CD14-positive monocyte (primary cell): ENCODE data around the gene SCP2. TPM values are rescaled to one million over a fixed set of nuclear protein-coding genes. Genes with fewer than 3 reads are reported as not detected.

Experiments
- DNase-seq, 3 donors: peaks; one replicate each; pipeline ENCODE4 v3.0.0-alpha.2; 2011 to 2022
- H2AFZ ChIP-seq: 2 replicates; pipeline ENCODE4 v1.6.0; 2012; ENCODE audit warnings: mild to moderate bottlenecking, low read depth, low read length, inconsistent platforms; ENCODE audit not compliant: insufficient read depth, poor library complexity, severe bottlenecking
- H3K27ac ChIP-seq, 2 donors: 1 replicate in 1 of 2; 2 replicates in 1 of 2; pipeline ENCODE4 v1.5.1; 2012 to 2013; ENCODE audit warnings: low read length in 2 of 2, control low read depth in 1 of 2, inconsistent platforms in 1 of 2, low read depth in 1 of 2, mild to moderate bottlenecking in 1 of 2
- H3K27me3 ChIP-seq, 2 donors: one replicate each; pipeline versions ENCODE4 v1.6.0 to v1.6.1; 2011 to 2013; ENCODE audit warnings: low read length in 2 of 2; ENCODE audit not compliant: control insufficient read depth in 2 of 2, insufficient read depth in 2 of 2
- H3K36me3 ChIP-seq, 2 donors: replicated peaks in 1 of 2; 1 replicate in 1 of 2; 2 replicates in 1 of 2; pipeline versions ENCODE4 v1.5.1 to v1.6.1; 2012 to 2013; ENCODE audit warnings: low read length in 2 of 2, control low read depth in 1 of 2, inconsistent platforms in 1 of 2, mild to moderate bottlenecking in 1 of 2; ENCODE audit not compliant: insufficient read depth in 2 of 2, control insufficient read depth in 1 of 2
- H3K4me1 ChIP-seq, 2 donors: 1 replicate in 1 of 2; 2 replicates in 1 of 2; pipeline versions ENCODE4 v1.5.1 to v1.6.1; 2012 to 2013; ENCODE audit warnings: low read length in 2 of 2, control low read depth in 1 of 2, inconsistent platforms in 1 of 2, mild to moderate bottlenecking in 1 of 2, moderate library complexity in 1 of 2; ENCODE audit not compliant: insufficient read depth in 2 of 2, control insufficient read depth in 1 of 2
- H3K4me2 ChIP-seq: replicated peaks from 2 replicates; pipeline ENCODE3; 2012; ENCODE audit warnings: low read length, moderate library complexity, mild to moderate bottlenecking; ENCODE audit not compliant: poor library complexity, severe bottlenecking; ENCODE audit errors: extremely low read depth
- H3K4me3 ChIP-seq, 3 experiments: fragments of 200-600 bp in 1 of 3; sonication (generic) in 1 of 3; replicated peaks in 1 of 3; 1 replicate in 2 of 3; 2 replicates in 1 of 3; pipeline ENCODE4 v1.5.1; 2011 to 2013; ENCODE audit warnings: low read length in 3 of 3, mild to moderate bottlenecking in 3 of 3, control low read depth in 2 of 3, low read depth in 2 of 3, inconsistent platforms in 1 of 3, moderate library complexity in 1 of 3
- H3K79me2 ChIP-seq: 2 replicates; pipeline ENCODE4 v1.6.0; 2012; ENCODE audit warnings: mild to moderate bottlenecking, control low read depth, inconsistent platforms, low read length, moderate library complexity; ENCODE audit not compliant: insufficient read depth
- H3K9ac ChIP-seq: 2 replicates; pipeline ENCODE4 v1.6.0; 2017; ENCODE audit warnings: low read length, mild to moderate bottlenecking; ENCODE audit not compliant: insufficient read depth, poor library complexity, severe bottlenecking
- H3K9me3 ChIP-seq, 2 donors: replicated peaks in 1 of 2; 1 replicate in 1 of 2; 2 replicates in 1 of 2; pipeline versions ENCODE4 v1.5.1 to v1.6.1; 2012 to 2013; ENCODE audit warnings: low read length in 2 of 2, control low read depth in 1 of 2; ENCODE audit not compliant: control insufficient read depth in 1 of 2, insufficient read depth in 1 of 2
- H4K20me1 ChIP-seq: 2 replicates; pipeline ENCODE4 v1.6.0; 2012; ENCODE audit warnings: mild to moderate bottlenecking, low read length, control low read depth, moderate library complexity; ENCODE audit not compliant: insufficient read depth
- H3K27ac Mint-ChIP-seq, 7 donors: one replicate each; pipeline ENCODE4 v1.8.0; 2020; ENCODE audit warnings: mild to moderate bottlenecking in 7 of 7, mixed read lengths in 7 of 7, moderate library complexity in 6 of 7, inconsistent platforms in 2 of 7
- H3K27me3 Mint-ChIP-seq, 3 donors: one replicate each; pipeline ENCODE4 v1.8.0; 2021 to 2022; ENCODE audit warnings: low read depth in 3 of 3, mild to moderate bottlenecking in 3 of 3, mixed read lengths in 3 of 3, moderate library complexity in 3 of 3, inconsistent platforms in 1 of 3
- H3K36me3 Mint-ChIP-seq, 2 donors: one replicate each; pipeline ENCODE4 v1.8.0; 2020; ENCODE audit warnings: mixed read lengths in 2 of 2, inconsistent platforms in 1 of 2, mild to moderate bottlenecking in 1 of 2
- H3K4me1 Mint-ChIP-seq: one replicate; pipeline ENCODE4 v1.8.0; 2020; ENCODE audit warnings: mild to moderate bottlenecking, mixed read lengths
- H3K4me3 Mint-ChIP-seq, 2 donors: one replicate each; pipeline ENCODE4 v1.8.0; 2020; ENCODE audit warnings: mild to moderate bottlenecking in 2 of 2, mixed read lengths in 2 of 2, moderate library complexity in 1 of 2
- H3K9me3 Mint-ChIP-seq, 7 donors: one replicate each; pipeline ENCODE4 v1.8.0; 2020 to 2022; ENCODE audit warnings: mixed read lengths in 7 of 7, mild to moderate bottlenecking in 6 of 7, moderate library complexity in 6 of 7, inconsistent platforms in 2 of 7
- CTCF ChIP-seq: fragments of 200-600 bp; IDR thresholded peaks from one replicate; pipeline ENCODE4 v1.8.0; 2022; ENCODE audit warnings: antibody characterized with exemption, mild to moderate bottlenecking
- WGBS: methylation state at CpG from one replicate; pipeline ENCODE4 v1.1.5; 2013; ENCODE audit warnings: missing lambda C conversion rate; ENCODE audit not compliant: insufficient coverage; 5-methylcytosine and 5-hydroxymethylcytosine counted together
- intact Hi-C, 2 donors: fragments of 100-400 bp; cut with micrococcal nuclease; formaldehyde crosslinking; loops; one replicate each; pipeline versions ENCODE4 v1.15.0 to v1.15.1; 2023
- polyA plus RNA-seq, 3 donors: library from polyadenylated mRNA; depleted of rRNA in 1 of 3; unstranded in 2 of 3; stranded (reverse) in 1 of 3; fragments of 300-500 nt in 2 of 3; fragments of >200 nt in 1 of 3; fragmentation: Illumina TruSeq in 2 of 3; gene quantifications; 1 replicate in 2 of 3; 2 replicates in 1 of 3; pipeline ENCODE4 v1.2.3, GENCODE V29; 2012 to 2021

SCP2 gene
- polyA plus RNA-seq, 3 donors = 56.3 to 197 (median 156) TPM

GRCh38 chr1:53069663-53070327 is 142.7 kb downstream of the SCP2 start:
- H4K20me1 ChIP-seq = no peaks in the 10 kb centered on the region
- DNase-seq = no peak
- H3K4me2 ChIP-seq = no peak overlapping the region
- Mint-ChIP-seq H3K4me1 (no peaks in the 10 kb centered on the region), H3K36me3 (no peaks in the 10 kb centered on the region), H3K9me3 (no peaks in the 10 kb centered on the region), H3K27ac (no peak overlapping the region), H3K4me3 (no peak overlapping the region), H3K27me3 (peaks cover 0 to 1% (median under 1%) of the 10 kb centered on the region in 3 donors)
- no peaks in the 10 kb centered on the region for H3K9me3 ChIP-seq
- H3K4me3 ChIP-seq = no peak overlapping the region
- H3K4me1 ChIP-seq = no peaks in the 10 kb centered on the region
- TF ChIP-seq CTCF = no peak
- whole genome bisulfite sequencing = 93% methylated on average over 31 of the region's 31 CpGs
- H3K36me3 ChIP-seq = no peaks in the 10 kb centered on the region
- no peak overlapping the region for H3K27ac ChIP-seq
- no peak overlapping the region for H3K9ac ChIP-seq
- H3K79me2 ChIP-seq = no peaks in the 10 kb centered on the region
- intact Hi-C loops = no loop called here
- H3K27me3 ChIP-seq = no peaks in the 10 kb centered on the region
- no peak overlapping the region for H2AFZ ChIP-seq

GRCh38 chr1:53070621-53071020 is 143.5 kb downstream of the SCP2 start:
- TF ChIP-seq CTCF = no peak
- 96% methylated on average over 9 of the region's 12 CpGs for WGBS
- no peaks in the 10 kb centered on the region for H3K36me3 ChIP-seq
- Mint-ChIP-seq H3K4me1 (no peaks in the 10 kb centered on the region), H3K27ac (no peak overlapping the region), H3K27me3 (no peaks in the 10 kb centered on the region), H3K9me3 (no peaks in the 10 kb centered on the region), H3K4me3 (no peak overlapping the region), H3K36me3 (no peaks in the 10 kb centered on the region)
- H3K79me2 ChIP-seq = no peaks in the 10 kb centered on the region
- H3K4me3 ChIP-seq = no peak overlapping the region
- intact Hi-C loops = no loop called here
- H3K27ac ChIP-seq = no peak overlapping the region
- H3K9me3 ChIP-seq = no peaks in the 10 kb centered on the region
- DNase-seq = no peak
- no peaks in the 10 kb centered on the region for H4K20me1 ChIP-seq
- H3K27me3 ChIP-seq = no peaks in the 10 kb centered on the region
- no peaks in the 10 kb centered on the region for H3K4me1 ChIP-seq
- no peak overlapping the region for H3K4me2 ChIP-seq
- H2AFZ ChIP-seq = no peak overlapping the region
- no peak overlapping the region for H3K9ac ChIP-seq
